Activated T-helper 9 cell treated with anti-CD3 and anti-CD28 coated beads, Interleukin-2, amount 50 U/mL, for 16 hours (primary cell): ENCODE data around the gene TTBK1.
A peak's percentile ranks its signal among the peaks of the same experiment; 100 is the strongest.

Source experiments
- DNase-seq: peaks from one replicate; pipeline ENCODE4 v3.0.0-alpha.2; 2020; ENCODE audit warnings: low read depth

The TTBK1 gene

DNA sequence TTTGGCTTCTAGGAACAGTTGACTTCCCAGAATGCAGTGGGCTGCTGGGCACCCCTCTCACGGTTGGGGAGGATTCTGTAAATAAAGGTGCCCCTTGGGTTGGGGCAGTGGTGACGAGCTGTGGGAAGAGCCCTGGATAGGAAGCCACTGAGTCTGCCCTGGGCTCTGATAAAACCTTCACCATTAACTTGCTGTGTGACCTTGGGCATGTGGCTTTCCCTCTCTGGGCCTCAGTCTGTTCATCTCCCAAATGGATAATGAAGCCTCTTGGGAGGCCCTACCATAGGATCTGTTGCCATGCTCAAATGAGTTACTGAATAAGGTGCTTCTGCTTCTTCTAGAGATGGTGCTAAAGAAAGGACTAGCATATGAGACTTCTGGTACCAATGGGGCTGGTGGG lies 61.6 kb downstream of the TTBK1 start:
- no peak for DNase-seq

GRCh38 chr6:43306086-43306485 lies 62.8 kb downstream of the TTBK1 start:
- DNase-seq: no peak

- no peak for DNase-seq
These were observed 64.3 kb downstream of the TTBK1 start for GRCh38 chr6:43307451-43308100.

DNA sequence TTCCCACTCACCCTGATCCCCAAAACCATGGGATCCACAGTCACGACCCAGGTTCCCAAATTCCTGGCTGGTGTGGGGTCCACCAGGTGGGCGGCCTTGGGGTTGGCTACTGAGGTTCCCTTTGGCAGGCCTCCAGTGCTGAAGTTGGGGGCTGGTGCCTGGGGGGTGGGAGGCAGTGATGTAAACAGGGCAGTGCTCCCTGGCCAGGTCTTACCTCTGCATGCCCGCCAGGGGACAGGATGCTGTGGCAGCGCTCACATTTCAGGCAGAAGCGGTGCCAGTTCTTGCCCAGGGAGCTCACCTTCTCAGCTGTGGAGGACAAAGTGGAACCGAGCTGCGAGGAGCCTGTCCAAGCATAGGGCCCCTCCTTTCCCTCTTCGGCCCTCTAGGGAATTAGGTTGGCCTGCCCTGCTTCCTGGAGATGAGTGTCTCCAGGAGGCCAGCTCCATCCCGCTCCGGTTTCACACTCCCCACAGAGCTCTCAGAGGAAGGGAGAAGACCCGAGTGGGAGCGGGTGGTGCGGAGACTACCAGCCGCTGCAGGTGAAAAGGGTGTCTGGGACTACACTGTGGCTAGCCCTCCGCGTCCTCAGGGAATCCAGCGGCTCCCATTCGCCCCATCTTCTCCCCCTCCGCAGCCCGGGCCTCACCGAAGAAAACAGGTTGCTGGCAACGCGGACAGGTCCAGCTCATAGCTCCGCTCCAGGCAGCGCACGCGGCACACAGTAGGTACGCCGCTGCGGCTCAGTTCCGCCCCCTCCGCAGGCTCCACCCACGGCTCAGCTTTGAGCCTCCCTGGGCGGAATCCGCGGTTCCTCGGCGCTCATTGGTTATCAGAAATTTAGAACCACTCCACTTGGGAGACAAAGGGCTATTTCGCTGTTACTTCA lies 65.1 kb downstream of the TTBK1 start, which contains the start of gene CRIP3:
Gene CRIP3 (minus strand): TSS at position 726 of the 889 bp plus-strand sequence. CDS start 34 bp downstream, at position 692.
- DNase-seq: peak; percentile 32

GRCh38 chr6:43308990-43309477 lies 65.8 kb downstream of the TTBK1 start:
- no peak for DNase-seq

DNA sequence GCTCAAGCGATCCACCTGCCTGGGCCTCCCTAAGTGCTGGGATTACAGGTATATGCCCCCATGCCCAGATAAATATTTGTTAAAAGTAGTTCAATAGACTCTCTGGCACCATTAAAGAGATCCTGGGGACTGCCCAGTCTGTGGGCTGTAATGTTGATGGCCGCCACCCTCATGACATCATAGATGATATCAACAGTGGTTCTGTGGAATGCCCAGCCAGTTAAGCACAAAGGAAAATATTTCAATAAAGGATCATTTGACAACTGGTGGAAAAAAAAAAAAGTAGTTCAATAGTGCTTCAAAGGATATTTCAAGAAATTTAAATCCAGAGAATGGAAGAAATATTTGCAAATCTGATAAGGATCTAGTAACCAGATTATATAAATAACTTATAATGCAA lies 66.9 kb downstream of the TTBK1 start:
- DNase-seq: no peak

DNA sequence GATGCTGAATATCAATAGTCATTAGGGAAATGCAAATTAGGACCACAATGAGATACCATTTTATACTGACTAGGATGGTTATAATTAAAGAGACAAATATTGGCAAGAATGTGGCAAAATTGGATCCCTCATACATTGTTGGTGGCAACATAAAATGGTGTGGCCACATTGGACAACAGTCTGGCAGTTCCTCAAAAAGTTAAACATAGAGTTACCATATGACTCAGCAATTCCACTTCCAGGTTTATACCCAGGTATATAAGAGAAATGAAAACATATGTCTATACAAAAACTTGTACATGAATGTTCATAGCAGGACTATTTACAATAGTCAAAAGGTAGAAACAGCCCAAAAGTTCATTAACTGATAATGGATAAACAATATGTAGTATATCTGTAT lies 67.3 kb downstream of the TTBK1 start:
- no peak for DNase-seq

DNA sequence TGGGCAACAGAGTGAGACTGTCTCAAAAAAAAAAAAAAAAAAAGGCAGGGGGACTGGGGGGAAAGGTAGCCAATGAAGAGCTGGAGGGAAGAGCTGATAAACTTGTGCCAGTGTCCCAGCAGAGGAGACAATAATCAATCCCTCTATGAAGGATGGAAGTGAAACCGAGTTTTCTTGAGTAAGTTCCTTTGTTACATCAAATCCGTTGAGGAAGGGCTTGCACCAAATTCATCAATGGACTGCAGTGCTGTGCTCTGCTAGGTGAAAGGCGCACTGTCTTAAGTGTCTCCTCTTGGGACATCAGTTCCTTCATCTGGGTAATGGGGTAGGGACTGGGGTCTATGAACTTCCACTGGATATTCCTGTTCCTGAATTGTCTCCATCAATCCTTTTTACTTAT lies 68.4 kb downstream of the TTBK1 start:
- no peak for DNase-seq

- no peak for DNase-seq
These were observed 70.5 kb downstream of the TTBK1 start for GRCh38 chr6:43313813-43314212.

DNA sequence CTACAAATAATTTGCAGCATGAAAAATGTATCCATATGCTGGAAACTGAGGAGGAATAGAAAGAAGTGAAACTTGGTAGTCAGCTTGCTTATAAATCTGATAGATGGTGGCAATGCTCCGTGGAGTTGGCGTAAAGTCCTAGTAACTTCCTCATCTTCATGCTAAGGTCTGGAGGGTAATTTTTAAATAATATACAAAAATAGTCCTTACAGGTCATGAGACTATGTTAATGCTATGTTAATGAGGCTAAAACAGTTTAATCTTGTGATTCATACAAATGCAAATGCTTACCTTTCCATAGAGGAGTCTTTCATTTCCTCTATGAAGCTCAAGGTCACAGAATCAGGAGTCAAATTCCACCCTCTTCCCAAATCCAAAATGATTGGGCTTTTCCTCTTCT lies 74.7 kb downstream of the TTBK1 start:
- DNase-seq: no peak

DNA sequence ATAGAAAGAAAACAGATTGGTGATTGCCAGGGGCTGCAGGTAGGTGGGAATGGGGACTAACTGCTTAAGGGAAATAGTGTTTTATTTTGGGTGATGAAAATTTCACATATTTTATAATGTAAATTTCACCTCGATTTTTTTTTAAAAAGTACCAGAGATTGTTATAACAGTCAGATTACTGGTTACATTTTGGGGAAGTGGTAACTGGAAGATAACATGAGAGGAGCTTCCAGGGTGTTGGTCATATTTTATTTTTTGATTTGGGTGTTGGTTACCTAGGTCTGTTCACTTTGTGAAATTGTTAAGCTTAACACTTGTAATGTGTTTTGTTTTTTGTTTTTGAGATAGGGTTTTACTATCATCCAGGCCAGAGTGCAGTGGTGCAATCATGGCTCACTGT lies 82.6 kb downstream of the TTBK1 start:
- no peak for DNase-seq

GRCh38 chr6:43328528-43328927 lies 85.2 kb downstream of the TTBK1 start:
- DNase-seq: no peak

DNA sequence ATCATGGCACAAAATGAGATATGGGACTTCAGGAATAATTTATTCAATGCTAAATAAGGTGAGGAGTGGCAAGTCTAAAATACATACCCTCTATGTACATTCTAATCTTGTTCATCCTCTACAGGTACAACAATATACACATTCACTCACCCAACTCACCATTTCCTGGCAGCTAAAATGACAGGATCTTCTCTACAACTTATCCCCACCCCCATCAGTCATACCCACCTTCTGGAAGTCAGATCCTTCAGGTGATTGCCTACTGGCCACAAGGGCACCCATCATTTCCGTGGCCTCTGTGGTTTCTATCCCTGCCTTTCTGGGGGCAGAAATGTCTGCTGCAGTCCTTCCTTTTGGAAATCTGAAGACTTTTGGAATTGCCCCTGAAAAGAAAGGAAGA lies 88.2 kb downstream of the TTBK1 start:
- DNase-seq: no peak

- no peak for DNase-seq
These were observed 88.6 kb downstream of the TTBK1 start for GRCh38 chr6:43331891-43332290.

GRCh38 chr6:43334466-43335095 lies 91.3 kb downstream of the TTBK1 start:
- no peak for DNase-seq

GRCh38 chr6:43335469-43335868 lies 92.2 kb downstream of the TTBK1 start:
- DNase-seq: no peak

- DNase-seq: no peak
These were observed 93.1 kb downstream of the TTBK1 start for GRCh38 chr6:43336382-43336781.
